ENCODE measurements around the gene MCF2L2. TPM values are rescaled to one million over a fixed set of nuclear protein-coding genes. Genes with fewer than 3 reads are reported as not detected.
A peak's percentile ranks its signal among the peaks of the same experiment; 100 is the strongest.

Gene MCF2L2
- total and polyA plus RNA-seq, 12 donors = 6.5 to 62.7 (median 21.7) TPM

DNA sequence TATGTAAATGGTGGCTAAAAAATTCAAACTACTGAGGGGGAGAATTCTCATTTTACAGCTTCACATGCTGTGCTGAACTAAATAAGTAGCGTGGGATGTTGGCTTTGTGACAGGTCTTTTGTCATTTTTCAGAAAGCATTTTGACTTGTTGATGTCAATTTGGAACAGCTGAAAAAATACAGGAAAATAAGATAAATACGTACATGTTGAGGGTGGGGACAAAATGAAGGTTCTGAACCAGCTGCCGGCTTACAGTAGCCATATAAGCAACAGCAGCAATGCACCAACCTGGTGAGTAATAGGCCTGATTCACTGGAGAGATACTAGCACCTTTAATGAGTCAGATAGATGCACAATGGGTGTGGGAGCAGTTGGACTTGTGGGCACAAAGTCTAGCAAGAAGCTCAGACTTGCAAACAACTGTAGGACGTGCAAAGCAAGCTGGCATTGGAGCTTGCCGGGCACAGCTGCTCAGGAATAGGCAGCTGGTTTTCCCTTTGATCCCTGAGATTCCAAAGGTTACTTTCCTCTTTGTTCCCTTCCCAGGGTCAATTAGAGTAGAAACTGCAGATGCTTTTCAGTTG, 162.5 kb downstream of the MCF2L2 start:
- peak in 1 of 7 donors; percentile 16 for DNase-seq
- H3K36me3 ChIP-seq (replicated peaks in 1 of 2) = no peaks in the 10 kb centered on the region
- 69 to 81% (median 74%) methylated on average over 5 of the region's 5 CpGs for WGBS, 4 donors
- no peak overlapping the region for H3K4me3 ChIP-seq
- peaks cover 0 to 6% of the 10 kb centered on the region in 2 donors for H3K4me1 ChIP-seq (replicated peaks in 1 of 2)
- no peaks in the 10 kb centered on the region for H3K27me3 ChIP-seq
- no peak for TF ChIP-seq POLR2A (IDR thresholded peaks at IDR 0.05)
- TF ChIP-seq, protein P1, sequence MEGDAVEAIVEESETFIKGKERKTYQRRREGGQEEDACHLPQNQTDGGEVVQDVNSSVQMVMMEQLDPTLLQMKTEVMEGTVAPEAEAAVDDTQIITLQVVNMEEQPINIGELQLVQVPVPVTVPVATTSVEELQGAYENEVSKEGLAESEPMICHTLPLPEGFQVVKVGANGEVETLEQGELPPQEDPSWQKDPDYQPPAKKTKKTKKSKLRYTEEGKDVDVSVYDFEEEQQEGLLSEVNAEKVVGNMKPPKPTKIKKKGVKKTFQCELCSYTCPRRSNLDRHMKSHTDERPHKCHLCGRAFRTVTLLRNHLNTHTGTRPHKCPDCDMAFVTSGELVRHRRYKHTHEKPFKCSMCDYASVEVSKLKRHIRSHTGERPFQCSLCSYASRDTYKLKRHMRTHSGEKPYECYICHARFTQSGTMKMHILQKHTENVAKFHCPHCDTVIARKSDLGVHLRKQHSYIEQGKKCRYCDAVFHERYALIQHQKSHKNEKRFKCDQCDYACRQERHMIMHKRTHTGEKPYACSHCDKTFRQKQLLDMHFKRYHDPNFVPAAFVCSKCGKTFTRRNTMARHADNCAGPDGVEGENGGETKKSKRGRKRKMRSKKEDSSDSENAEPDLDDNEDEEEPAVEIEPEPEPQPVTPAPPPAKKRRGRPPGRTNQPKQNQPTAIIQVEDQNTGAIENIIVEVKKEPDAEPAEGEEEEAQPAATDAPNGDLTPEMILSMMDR (IDR thresholded peaks at IDR 0.05) = no peak
- intact Hi-C loops (cut with DNase I) = no loop called here
- H3K27ac ChIP-seq = no peak overlapping the region
- H3K9me3 ChIP-seq (replicated peaks in 1 of 3) = no peaks in the 10 kb centered on the region

- Histone ChIP-seq H3K4me1 (replicated peaks in 1 of 2) (peaks cover 0 to 6% of the 10 kb centered on the region in 2 donors), H3K36me3 (replicated peaks in 1 of 2) (no peaks in the 10 kb centered on the region), H3K4me3 (no peak overlapping the region), H3K9me3 (replicated peaks in 1 of 3) (no peaks in the 10 kb centered on the region), H3K27ac (peak overlapping the region in 1 of 5 donors; percentile 14), H3K27me3 (no peaks in the 10 kb centered on the region)
- intact Hi-C loops (cut with DNase I) = no loop called here
- WGBS, 4 donors = 57 to 69% (median 62%) methylated on average over 14 to 15 of the region's 15 CpGs
- no peak for TF ChIP-seq POLR2A (IDR thresholded peaks at IDR 0.05)
- TF ChIP-seq, protein P1 (IDR thresholded peaks at IDR 0.05) = no peak
- peak in 2 of 7 donors; percentile 21 to 67 for DNase-seq
Measured at GRCh38 chr3:183265157-183265642, 163.2 kb downstream of the MCF2L2 start.

- no peaks in the 10 kb centered on the region for H3K36me3 ChIP-seq (replicated peaks in 1 of 2)
- TF ChIP-seq POLR2A (IDR thresholded peaks at IDR 0.05) = no peak
- TF ChIP-seq, protein P1 (IDR thresholded peaks at IDR 0.05) = no peak
- no peaks in the 10 kb centered on the region for H3K27me3 ChIP-seq
- no peak overlapping the region for H3K27ac ChIP-seq
- no peak overlapping the region for H3K4me3 ChIP-seq
- H3K9me3 ChIP-seq (replicated peaks in 1 of 3) = no peaks in the 10 kb centered on the region
- peaks cover 0 to 6% of the 10 kb centered on the region in 2 donors for H3K4me1 ChIP-seq (replicated peaks in 1 of 2)
- DNase-seq = no peak
- WGBS, 4 donors = 79 to 86% (median 84%) methylated on average over 5 of the region's 5 CpGs
- intact Hi-C loops (cut with DNase I) = no loop called here
Measured at GRCh38 chr3:183264268-183264667, 164.2 kb downstream of the MCF2L2 start.

GRCh38 chr3:183262875-183263378, 165.5 kb downstream of the MCF2L2 start:
- Histone ChIP-seq H3K4me1 (replicated peaks in 1 of 2) (peaks cover 0 to 6% of the 10 kb centered on the region in 2 donors), H3K9me3 (replicated peaks in 1 of 3) (no peaks in the 10 kb centered on the region)
- WGBS, 4 donors = 83 to 94% (median 93%) methylated on average over 3 of the region's 3 CpGs

More at GRCh38 chr3:183262875-183263378, 165.5 kb downstream of the MCF2L2 start:
- Histone ChIP-seq H3K27me3 (no peaks in the 10 kb centered on the region), H3K36me3 (replicated peaks in 1 of 2) (no peaks in the 10 kb centered on the region), H3K4me3 (no peak overlapping the region), H3K27ac (no peak overlapping the region)
- DNase-seq = no peak
- no peak for TF ChIP-seq POLR2A (IDR thresholded peaks at IDR 0.05)
- TF ChIP-seq, protein P1 (IDR thresholded peaks at IDR 0.05) = no peak
- intact Hi-C loops (cut with DNase I) = no loop called here
